Stomach (tissue), 9 donors: ENCODE results near the gene ERC2. TPM values are rescaled to one million over a fixed set of nuclear protein-coding genes. Genes with fewer than 3 reads are reported as not detected.
A peak's percentile ranks its signal among the peaks of the same experiment; 100 is the strongest.

Source experiments
- DNase-seq, 2 donors: peaks; one replicate each; pipeline versions ENCODE4 v3.0.0 to v3.0.0-alpha.2; 2013 to 2019
- H3K27ac ChIP-seq, 5 donors: fragments of 200-600 bp in 4 of 5; sonication (generic) in 4 of 5; one replicate each; pipeline ENCODE4 v1.5.1; 2013 to 2019; ENCODE audit warnings: mild to moderate bottlenecking in 1 of 5, moderate library complexity in 1 of 5
- H3K27me3 ChIP-seq, 3 donors: fragments of 200-600 bp; sonication (generic); one replicate each; pipeline ENCODE4 v1.5.1; 2017 to 2019; ENCODE audit warnings: mixed run types in 1 of 3
- H3K36me3 ChIP-seq, 4 donors: fragments of 200-600 bp; sonication (generic); 1 replicate in 3 of 4; 2 replicates in 1 of 4; pipeline ENCODE4 v1.5.1; 2016 to 2019
- H3K4me1 ChIP-seq, 4 donors: fragments of 200-600 bp; sonication (generic); one replicate each; pipeline ENCODE4 v1.5.1; 2016 to 2019
- H3K4me3 ChIP-seq, 4 donors: fragments of 200-600 bp; sonication (generic) in 3 of 4; one replicate each; pipeline ENCODE4 v1.5.1; 2016 to 2019; ENCODE audit warnings: mild to moderate bottlenecking in 1 of 4
- H3K9me3 ChIP-seq, 4 donors: fragments of 200-600 bp; sonication (generic); one replicate each; pipeline ENCODE4 v1.5.1; 2016 to 2019
- CTCF ChIP-seq, 7 experiments: fragments of 450-650 bp in 4 of 7; fragments of 200-600 bp in 3 of 7; sonication (generic) in 3 of 7; IDR thresholded peaks; one replicate each; pipeline ENCODE4 v1.5.1; 2016 to 2019; ENCODE audit warnings: antibody characterized with exemption in 7 of 7, control low read depth in 2 of 7, mild to moderate bottlenecking in 1 of 7
- EP300 ChIP-seq: sonication (generic); formaldehyde crosslinking; IDR thresholded peaks from one replicate; pipeline ENCODE4 v1.6.1; 2017; ENCODE audit warnings: antibody characterized with exemption
- POLR2A ChIP-seq, 4 donors: fragments of 450-650 bp; IDR thresholded peaks; one replicate each; pipeline ENCODE4 v1.6.1; 2016; ENCODE audit warnings: antibody characterized with exemption in 4 of 4, control low read depth in 2 of 4, mild to moderate bottlenecking in 1 of 4, moderate library complexity in 1 of 4
- POLR2AphosphoS5 ChIP-seq, 3 donors: sonication (generic); formaldehyde crosslinking; IDR thresholded peaks; one replicate each; pipeline ENCODE4 v1.6.1; 2016; ENCODE audit warnings: antibody characterized with exemption in 3 of 3
- WGBS, 5 donors: extraction: QIAGEN DNeasy Blood & Tissue Kit in 3 of 5; methylation state at CpG; one replicate each; pipeline versions ENCODE4 v1.1.5 to v1.1.7; 2013 to 2018; 5-methylcytosine and 5-hydroxymethylcytosine counted together
- intact Hi-C: fragments of 100-400 bp; cut with DNase I; formaldehyde crosslinking; loops from one replicate; pipeline ENCODE4 v1.15.1; 2023; ENCODE audit warnings: low total_unique reads
- polyA plus RNA-seq, 3 donors: library from polyadenylated mRNA; stranded (reverse); fragments of 200-250 nt; gene quantifications; one replicate each; pipeline ENCODE4 v1.2.3, GENCODE V29; 2013
- total RNA-seq, 5 donors: library from RNA; depleted of rRNA; stranded (reverse); fragments of >200 nt; gene quantifications; one replicate each; pipeline versions ENCODE4 v1.1.0 to v1.2.3, GENCODE V29; 2014 to 2016
- donor health status: healthy with polysubstance abuse.
- donor health status: Bipolar disorder and iron deficiency.
- donor health status: healthy.

Gene ERC2
- total and polyA plus RNA-seq, 8 donors: 0.43 to 3.1 (median 1.3) TPM; not detected in 2

- Histone ChIP-seq H3K4me3 (no peak overlapping the region), H3K27me3 (no peaks in the 10 kb centered on the region), H3K36me3 (no peaks in the 10 kb centered on the region), H3K9me3 (no peaks in the 10 kb centered on the region), H3K4me1 (peaks cover 0 to 10% (median 5%) of the 10 kb centered on the region in 4 donors), H3K27ac (no peak overlapping the region)
- no peak for TF ChIP-seq POLR2AphosphoS5 (IDR thresholded peaks at IDR 0.05)
- TF ChIP-seq POLR2A (IDR thresholded peaks at IDR 0.05): no peak
- TF ChIP-seq CTCF (IDR thresholded peaks at IDR 0.05): no peak
- TF ChIP-seq EP300: no peak
- DNase-seq: no peak
- WGBS, 5 donors: 88 to 100% (median 97%) methylated on average over 1 of the region's 1 CpG
- intact Hi-C loops: no loop called here
Measured at GRCh38 chr3:55797775-55798174, 670.5 kb downstream of the ERC2 start.

GRCh38 chr3:55797084-55797483 is 671.2 kb downstream of the ERC2 start:
- Histone ChIP-seq H3K27ac (no peak overlapping the region), H3K4me1 (peaks cover 0 to 10% (median 5%) of the 10 kb centered on the region in 4 donors), H3K9me3 (no peaks in the 10 kb centered on the region), H3K4me3 (no peak overlapping the region), H3K36me3 (no peaks in the 10 kb centered on the region), H3K27me3 (no peaks in the 10 kb centered on the region)
- no peak for DNase-seq
- 46 to 62% (median 61%) methylated on average over 1 of the region's 1 CpG for whole genome bisulfite sequencing, 5 donors
- intact Hi-C loops: no loop called here
- TF ChIP-seq POLR2A (IDR thresholded peaks at IDR 0.05) (no peak), CTCF (IDR thresholded peaks at IDR 0.05) (no peak), EP300 (no peak), POLR2AphosphoS5 (IDR thresholded peaks at IDR 0.05) (no peak)

DNA sequence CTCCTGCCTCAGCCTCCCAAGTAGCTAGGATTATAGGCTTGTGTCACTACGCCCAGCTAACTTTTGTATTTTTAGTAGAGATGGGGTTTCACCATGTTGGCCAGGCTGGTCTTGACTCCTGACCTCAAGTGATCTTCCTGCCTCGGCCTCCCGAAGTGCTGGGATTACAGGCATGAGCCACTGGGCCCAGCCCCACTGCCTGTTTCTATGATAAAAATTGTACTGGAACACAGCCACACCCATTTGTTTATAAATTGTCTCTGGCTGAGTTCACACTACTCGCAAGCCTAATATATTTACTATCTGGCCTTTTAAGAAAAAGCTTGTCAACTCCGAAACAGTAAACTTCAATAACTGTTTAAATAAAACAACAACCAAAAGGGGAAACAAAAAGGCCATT is 671.7 kb downstream of the ERC2 start:
- 31 to 53% (median 41%) methylated on average over 5 of the region's 5 CpGs for WGBS, 5 donors
- Histone ChIP-seq H3K27me3 (no peaks in the 10 kb centered on the region), H3K4me1 (peaks cover 0 to 10% (median 5%) of the 10 kb centered on the region in 4 donors), H3K4me3 (no peak overlapping the region), H3K36me3 (no peaks in the 10 kb centered on the region), H3K27ac (peak overlapping the region in 1 of 5 donors; percentile 29), H3K9me3 (no peaks in the 10 kb centered on the region)
- TF ChIP-seq POLR2A (IDR thresholded peaks at IDR 0.05) (no peak), POLR2AphosphoS5 (IDR thresholded peaks at IDR 0.05) (no peak), EP300 (no peak), CTCF (IDR thresholded peaks at IDR 0.05) (no peak)
- intact Hi-C loops: no loop called here
- DNase-seq: no peak

- no peak for DNase-seq
- no peak overlapping the region for H3K4me3 ChIP-seq
- no peaks in the 10 kb centered on the region for H3K27me3 ChIP-seq
- WGBS, 5 donors: 81 to 100% (median 87%) methylated on average over 1 of the region's 1 CpG
- intact Hi-C loops: no loop called here
- no peak for TF ChIP-seq EP300
- no peak for TF ChIP-seq POLR2A (IDR thresholded peaks at IDR 0.05)
- no peak for TF ChIP-seq POLR2AphosphoS5 (IDR thresholded peaks at IDR 0.05)
- TF ChIP-seq CTCF (IDR thresholded peaks at IDR 0.05): no peak
- peaks cover 0 to 10% (median 5%) of the 10 kb centered on the region in 4 donors for H3K4me1 ChIP-seq
- no peaks in the 10 kb centered on the region for H3K9me3 ChIP-seq
- no peaks in the 10 kb centered on the region for H3K36me3 ChIP-seq
- H3K27ac ChIP-seq: peak overlapping the region in 1 of 5 donors; percentile 29
Measured at GRCh38 chr3:55795746-55796145, 672.5 kb downstream of the ERC2 start.
